GM21619 (cell line): Measurements from ENCODE around the gene RASL11A.
"Not testable (repeated sequence)": the region's sequence is repeated elsewhere in the genome, so short reads cannot be mapped to it uniquely, and the experiment has no call there.

Experiments
- ATAC-seq: cut with Tn5 transposase; IDR thresholded peaks from one replicate; pipeline ENCODE4 v1.9.1; 2021; ENCODE audit not compliant: unreplicated experiment

The RASL11A gene

DNA sequence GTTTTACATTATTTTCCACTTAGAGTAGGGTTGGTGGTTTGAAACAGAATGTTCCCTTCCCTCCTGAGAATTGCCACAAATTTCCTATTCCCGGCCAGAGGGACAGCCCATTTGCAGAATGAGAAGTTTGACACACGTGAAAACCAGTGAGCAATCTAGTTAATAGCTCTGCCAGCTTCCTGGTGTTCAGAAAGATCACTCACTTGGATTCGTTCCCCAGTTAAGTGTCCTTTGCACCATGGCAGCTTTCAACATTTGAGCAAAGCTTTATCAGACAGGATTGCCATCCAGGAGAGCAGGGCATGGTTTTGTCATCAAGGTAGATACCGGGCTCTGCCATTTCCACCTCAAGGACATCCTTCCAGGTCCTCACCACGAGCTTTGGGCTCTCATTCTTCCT is 28.2 kb downstream of the RASL11A start:
- ATAC-seq: no peak

DNA sequence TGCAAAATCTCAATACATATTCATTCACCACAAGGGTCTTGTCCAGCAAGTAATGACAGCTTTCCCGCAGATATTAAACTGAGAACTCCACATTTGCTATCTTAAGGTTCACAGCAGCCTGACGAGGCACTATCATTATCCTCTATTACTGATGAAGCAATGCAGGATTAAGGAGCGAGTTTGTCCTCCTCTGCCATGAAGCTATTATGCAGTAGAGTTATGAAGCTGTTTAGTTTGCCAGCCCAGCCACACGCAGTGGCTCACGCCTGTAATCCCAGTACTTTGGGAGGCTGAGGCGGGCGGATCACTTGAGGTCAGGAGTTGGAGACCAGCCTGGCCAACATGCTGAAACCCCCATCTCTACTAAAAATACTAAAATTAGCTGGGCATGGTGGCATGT is 29.8 kb downstream of the RASL11A start:
- ATAC-seq: not testable (repeated sequence)

DNA sequence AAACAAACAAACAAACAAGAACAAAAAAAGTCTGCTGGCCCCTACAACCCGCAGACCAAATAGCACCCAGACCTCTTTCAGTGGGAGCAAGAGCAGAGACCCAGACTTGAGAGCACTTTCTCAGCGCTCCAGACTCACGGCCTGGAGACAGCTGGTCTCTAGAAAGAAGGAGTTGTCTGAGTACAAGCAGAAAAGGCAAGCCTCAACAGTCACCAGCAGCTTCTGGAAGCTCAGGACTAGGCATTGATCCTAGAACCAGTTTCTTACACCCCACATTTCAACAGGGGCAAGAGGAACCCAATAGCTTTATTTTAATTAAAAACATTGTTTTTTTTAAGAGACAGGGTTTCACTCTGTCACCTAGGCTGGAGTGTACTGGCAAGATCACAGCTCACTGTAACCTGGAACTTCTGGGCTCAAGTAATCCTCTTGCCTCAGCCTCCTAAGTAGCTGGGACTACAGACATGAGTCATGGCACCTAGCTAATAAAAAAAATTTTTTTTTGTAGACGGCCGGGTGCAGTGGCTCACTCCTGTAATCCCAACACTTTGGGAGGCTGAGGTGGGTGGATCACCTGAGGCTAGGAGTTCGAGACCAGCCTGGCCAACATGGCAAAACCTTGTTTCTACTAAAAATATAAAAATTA is 30.4 kb downstream of the RASL11A start:
- ATAC-seq: no peak

DNA sequence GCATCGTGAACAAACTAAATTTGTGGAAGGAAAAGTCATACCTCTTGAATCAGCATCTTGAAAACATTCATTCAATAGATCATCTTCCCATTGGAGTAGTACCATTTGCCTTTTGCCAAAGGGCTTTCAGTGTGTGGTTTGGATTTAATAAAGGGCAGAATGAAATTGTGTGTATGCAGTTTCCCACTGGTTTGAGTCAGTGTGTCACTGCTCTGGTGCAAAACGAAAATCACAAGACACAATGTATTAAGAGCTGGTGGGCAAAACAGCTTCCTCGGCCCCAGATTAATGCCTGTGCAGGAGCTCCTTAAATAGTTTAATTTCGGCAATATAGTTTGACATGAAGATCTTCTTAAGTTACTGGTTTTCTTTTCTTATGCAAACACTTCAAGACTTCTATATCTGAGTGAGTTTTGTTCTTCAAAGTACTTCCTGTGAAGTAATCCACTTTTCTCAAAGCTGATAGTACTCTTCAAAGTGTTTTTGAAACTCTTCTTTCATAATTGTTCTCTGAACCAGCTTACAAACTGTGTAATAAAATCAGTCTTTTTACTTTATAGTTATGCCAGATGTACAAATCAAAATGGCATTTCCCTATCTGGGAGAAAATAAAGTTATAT is 32.1 kb downstream of the RASL11A start:
- no peak for ATAC-seq

DNA sequence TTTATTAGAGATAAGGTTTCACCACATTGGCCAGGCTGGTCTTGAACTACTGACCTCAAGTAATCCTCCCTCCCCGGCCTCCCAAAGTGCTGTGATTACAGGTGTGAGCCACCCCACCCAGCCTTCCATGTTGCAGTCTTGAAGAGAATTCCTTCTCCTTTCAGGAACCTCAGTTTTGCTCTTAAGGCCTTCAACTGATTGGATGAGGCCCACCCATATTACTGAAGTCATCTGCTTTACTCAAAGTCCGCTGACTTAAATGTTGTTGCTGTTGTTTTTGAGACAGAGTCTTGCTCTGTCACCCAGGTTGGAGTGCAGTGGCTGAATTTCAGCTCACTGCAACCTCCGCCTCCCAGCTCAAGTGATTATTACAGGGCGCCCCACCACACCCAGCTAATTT is 33.5 kb downstream of the RASL11A start:
- ATAC-seq: no peak

DNA sequence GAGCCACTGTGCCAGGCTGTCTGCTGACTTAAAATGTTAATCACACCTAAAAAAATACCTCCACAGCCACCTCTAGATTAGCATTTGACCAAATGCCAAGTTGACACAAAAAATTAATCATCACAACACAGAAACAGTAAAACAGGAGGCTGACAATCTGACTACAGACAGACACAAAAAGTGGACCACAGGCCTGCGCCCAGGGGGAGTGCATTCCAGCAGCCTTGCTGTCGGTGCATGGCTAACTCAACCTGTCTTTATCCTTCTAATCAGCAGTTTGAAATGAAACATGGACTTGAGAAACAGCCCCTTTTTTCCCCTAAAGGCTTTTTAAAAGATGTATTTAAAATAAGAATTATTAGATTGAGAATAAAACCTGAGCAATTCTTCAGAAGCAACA is 34.0 kb downstream of the RASL11A start:
- ATAC-seq: no peak

DNA sequence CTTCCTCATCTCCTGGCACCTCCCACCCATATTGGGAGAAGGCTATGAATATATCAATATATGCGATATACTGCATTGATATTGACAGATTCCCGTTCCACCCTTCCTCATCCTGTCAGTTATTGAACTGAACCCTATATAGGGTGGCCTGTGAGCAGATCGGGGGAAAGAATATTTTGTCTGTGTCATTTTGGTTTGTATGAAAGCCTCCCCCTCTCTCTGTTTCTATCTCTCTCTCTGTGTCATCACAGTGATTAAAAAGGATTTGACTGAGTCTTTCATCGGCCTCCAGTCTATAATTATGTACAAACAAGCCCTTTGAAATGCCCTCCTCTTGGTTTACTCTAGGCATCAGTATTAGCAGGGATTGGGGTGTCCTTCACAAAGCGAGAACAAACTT is 35.7 kb downstream of the RASL11A start:
- ATAC-seq: no peak

DNA sequence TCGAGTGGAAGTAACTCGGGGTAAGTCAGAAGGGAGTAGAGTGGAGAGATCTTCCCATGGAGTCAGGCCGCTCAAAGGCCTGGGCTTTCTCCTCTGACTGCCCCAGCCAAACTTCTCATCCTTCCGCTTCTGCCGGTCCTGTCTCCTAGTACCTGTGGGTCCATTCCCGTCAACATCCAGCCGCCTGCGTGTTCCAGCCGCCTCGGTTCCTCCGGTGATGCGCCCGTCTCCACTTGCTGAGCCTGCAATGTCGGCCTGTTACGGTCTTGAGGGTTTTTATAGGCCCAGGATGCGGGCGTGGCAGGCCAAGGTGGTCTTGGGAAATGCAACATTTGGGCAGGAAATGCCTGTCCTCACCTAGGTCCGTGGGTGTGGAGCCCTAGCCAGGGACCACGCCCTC is 38.3 kb downstream of the RASL11A start:
- no peak for ATAC-seq

DNA sequence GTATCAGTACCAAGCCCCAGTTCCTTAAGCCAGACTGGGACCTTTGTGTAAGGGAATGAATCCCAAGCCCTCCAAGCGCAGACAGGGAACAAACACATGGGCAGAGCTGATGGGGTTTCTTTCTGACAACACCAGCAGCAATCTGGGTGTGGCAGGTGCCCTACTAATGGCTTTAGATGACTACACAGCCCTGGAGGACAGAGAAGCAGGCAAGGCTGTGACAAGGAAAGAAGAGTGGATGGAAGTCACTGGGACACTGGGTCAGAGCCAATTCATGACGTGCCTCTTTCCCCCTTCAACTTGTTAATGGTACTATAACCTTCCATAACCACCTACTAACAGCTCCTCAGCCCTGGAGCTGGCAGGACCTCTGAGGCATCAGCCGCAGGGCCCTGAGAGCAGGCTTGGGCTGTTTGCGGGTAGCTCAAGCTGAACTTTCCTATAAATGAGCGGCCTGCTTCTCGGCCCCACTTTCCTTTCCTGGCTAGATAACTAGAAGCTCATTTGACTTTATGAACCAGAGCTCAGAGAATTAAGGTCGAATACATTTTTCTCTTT is 38.9 kb downstream of the RASL11A start:
- ATAC-seq: no peak

DNA sequence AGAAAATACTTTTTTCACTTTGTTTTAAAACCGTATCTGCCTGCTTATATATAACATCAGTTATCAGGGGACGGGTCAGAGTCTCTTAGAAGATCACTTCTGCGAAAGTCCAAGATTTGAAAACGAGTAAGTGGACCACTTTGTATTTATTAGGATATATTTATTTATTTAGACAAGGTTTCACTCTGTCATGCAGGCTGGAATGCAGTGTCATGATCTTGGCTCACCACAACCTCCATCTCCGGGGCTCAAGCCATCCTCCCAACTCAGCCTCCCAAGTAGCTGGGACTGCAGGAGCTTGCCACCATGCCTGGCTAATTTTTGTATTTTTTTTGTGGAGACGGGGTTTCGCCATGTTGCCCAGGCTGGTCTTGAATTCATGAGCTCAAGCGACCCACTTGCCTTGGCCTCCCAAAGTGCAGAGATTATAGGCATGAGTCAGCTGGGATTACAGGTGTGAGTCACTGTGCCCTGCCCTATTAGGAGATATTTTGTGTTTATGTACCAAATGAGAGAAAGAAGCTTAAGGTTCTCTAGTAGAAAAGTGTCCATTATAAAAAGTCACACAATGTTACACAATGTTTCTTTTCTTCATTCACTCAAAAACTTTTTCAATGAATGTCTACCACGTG is 39.5 kb downstream of the RASL11A start:
- no peak for ATAC-seq

DNA sequence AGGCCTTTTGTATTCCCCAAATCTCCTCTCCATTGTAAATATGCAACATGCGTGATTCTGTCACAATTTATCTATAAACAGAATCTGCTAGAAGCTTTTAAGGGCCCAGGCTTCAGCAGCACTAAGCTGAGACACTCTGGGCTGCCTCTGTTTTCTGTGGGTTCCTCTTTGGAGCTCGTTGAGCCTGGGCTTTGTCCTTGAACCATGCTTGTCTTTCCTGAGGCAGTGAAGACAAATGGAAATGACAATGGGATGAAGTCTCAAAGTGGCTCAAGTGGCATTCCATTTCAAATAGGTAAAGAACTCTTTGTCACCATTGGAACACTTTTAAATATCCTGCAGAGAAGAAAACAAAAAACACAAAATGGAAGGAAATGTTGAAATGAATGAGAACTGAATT is 40.3 kb downstream of the RASL11A start:
- ATAC-seq: no peak

DNA sequence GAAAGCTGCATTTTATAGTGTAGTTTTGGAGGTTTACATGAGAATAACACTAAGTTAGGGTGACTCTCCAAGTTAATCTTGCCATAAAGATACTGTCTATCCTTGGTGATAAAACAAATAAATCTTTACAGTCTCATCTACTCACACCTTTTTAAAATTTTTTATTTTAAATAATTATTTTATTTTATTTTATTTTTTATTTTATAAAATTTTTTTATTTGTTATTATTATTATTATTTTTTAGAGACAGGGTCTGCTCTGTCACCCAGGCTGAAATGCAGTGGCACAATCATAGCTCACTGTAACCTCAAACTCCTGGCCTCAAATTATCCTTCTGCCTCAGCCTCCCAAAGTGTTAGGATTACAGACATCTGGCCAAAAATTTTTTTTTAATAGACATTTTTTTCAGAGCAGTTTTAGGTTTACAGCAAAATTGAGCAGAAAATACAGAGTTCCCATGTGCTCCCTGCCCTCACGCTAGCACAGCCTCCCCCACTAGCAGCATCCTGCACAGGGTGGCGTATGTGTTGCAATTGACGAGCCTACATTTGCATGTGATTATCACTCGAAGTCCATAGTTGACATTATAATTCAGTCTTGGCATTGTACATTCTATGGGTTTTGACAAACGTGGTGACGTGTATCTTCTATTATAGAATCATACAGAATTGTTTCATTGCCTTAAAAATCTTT is 41.0 kb downstream of the RASL11A start:
- no peak for ATAC-seq

DNA sequence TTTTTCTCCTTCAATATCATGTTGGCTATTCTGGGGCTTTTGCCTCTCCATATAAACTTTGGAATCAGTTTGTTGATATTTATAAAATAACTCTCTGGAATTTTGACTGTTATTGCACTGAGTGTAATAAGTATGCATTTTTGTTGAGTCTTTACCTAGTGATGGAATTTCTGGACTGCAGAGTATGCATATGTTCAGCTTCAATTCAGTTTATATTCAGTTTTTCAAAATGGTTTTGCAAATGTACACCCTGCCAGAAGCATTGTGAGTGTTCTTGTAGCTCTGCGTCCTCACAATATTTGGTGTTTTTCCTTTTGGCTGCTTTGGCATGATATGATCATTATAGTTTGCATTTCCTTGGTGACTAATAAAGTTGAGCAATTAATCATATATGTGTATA is 43.1 kb downstream of the RASL11A start:
- ATAC-seq: no peak

DNA sequence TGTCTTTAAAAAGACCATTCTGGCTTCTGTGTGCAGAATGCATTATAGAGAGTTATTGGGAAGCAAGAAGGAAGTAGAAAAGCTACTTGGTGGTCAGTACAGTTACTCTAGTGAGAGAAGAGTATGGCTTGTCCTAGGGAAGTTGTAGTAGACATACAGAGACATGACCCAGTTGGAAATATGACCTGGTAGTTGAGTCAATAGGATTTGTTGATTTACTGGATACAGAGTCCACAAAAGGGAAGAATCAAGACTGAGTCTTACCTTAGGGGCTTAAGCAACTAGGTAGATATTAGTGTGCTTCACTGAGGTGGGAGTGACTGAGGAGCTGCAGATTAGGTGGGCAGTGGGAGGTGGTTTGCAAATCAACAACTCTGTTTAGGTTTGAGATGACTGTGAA is 48.8 kb downstream of the RASL11A start:
- no peak for ATAC-seq

DNA sequence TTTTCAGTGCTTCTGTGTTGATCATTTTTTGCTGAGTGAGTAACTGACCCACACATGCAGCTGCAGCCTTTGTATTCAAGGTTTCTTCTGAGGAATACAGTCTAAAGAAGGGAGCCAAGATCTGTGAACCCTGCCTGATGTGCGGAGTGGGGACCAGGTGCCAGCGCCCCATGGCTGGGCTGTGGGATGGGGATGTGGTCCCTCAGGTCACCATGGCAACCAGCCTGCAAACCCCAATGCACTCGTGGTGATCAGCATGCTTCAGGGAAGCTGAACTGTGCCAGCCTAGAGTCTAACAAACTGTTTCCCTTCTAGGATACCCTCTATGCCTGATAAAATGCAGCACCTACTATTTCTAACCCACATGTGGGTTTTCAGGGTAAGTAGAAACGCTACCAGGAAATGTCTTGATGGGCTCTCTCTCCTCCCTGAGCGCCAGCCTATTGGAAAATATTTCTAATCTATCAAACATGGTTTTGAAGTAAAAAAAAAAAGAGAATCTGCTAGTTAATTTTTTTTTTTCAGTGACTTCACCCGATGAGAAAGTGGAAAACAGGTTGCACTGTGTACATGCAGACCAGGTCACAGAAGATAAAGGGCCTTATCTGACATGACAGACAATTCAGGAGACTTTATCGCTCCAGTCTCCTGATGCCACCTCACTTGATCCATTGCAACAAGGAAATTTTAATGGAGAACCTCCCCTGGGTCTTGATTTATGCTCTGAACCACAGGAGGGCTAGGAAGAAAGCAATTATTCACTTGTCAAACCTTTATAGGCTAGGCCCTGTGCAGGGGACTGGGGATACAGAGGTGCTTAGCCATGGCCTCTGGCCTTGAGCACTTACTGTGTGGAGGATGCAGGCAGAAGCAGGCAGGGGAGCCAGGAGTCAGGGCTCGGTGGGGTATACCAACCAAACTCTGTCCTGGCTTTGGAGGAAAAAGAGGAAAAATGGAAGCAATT is 51.1 kb downstream of the RASL11A start:
- no peak for ATAC-seq

DNA sequence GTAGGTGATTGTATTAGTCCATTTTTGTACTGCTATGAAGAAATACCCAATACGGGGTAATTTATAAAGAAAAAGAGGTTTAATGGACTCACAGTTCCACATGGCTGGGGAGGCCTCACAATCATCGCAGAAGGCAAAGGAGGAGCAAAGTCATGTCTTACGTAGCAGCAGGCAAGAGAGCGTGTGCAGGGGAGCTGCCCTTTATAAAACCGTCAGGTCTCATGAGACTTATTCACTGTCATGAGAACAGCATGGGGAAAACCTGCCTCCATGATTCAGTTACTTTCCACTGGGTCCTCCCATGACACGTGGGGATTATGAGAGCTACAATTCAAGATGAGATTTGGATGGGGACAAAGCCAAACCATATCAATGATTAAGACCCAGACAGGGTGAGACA is 51.8 kb downstream of the RASL11A start:
- ATAC-seq: not testable (repeated sequence)
